IMR-90 (cell line): Measurements from ENCODE around the gene VEPH1. TPM values are rescaled to one million over a fixed set of nuclear protein-coding genes. Genes with fewer than 3 reads are reported as not detected.
A peak's percentile ranks its signal among the peaks of the same experiment; 100 is the strongest.

Experiments
- ATAC-seq: fragments of 200-7000 bp; cut with Tn5 transposase; 2 replicates; pipeline ENCODE4 v1.9.1; 2020; ENCODE audit warnings: low read depth, mild to moderate bottlenecking, moderate library complexity
- BruUV-seq: library from RNA; stranded (reverse); fragments of 400-500 nt; replicated peaks from 2 replicates; lab custom pipeline; 2021; lab: Mats Ljungman, UMichigan
- CTCF ChIA-PET: fragments of 300-600 bp; formaldehyde crosslinking; extraction: SDS; loops from one replicate; lab custom pipeline; 2021; ENCODE audit warnings: antibody characterized with exemption; lab: Yijun Ruan, JAX
- POLR2A ChIA-PET: fragments of 300-600 bp; sonication (Branson Sonifier 250); formaldehyde crosslinking; loops from one replicate; lab custom pipeline; 2022; ENCODE audit warnings: antibody characterized with exemption; ENCODE audit not compliant: unreplicated experiment; lab: Charles Lee
- DNase-seq: peaks from one replicate; pipeline ENCODE4 v3.0.0; 2013
- H2AFZ ChIP-seq: replicated peaks from 2 replicates; pipeline ENCODE3; 2013; ENCODE audit warnings: low read length, mild to moderate bottlenecking; ENCODE audit not compliant: poor library complexity
- H2AK5ac ChIP-seq: 2 replicates; pipeline ENCODE4 v1.6.1; 2013; ENCODE audit warnings: low read depth, low read length, inconsistent platforms
- H2AK9ac ChIP-seq: replicated peaks from 2 replicates; pipeline ENCODE3; 2013; ENCODE audit warnings: mild to moderate bottlenecking, low read depth, low read length, moderate library complexity; ENCODE audit not compliant: poor library complexity
- H2BK120ac ChIP-seq: 2 replicates; pipeline ENCODE4 v1.6.1; 2013; ENCODE audit warnings: low read depth, low read length, inconsistent platforms
- H2BK15ac ChIP-seq: 3 replicates; pipeline ENCODE4 v1.6.1; 2013; ENCODE audit warnings: low read depth, low read length, inconsistent platforms
- H2BK20ac ChIP-seq: 2 replicates; pipeline ENCODE4 v1.6.1; 2013; ENCODE audit warnings: low read depth, mild to moderate bottlenecking, inconsistent platforms, low read length, moderate library complexity
- H2BK5ac ChIP-seq: 2 replicates; pipeline ENCODE4 v1.6.1; 2013; ENCODE audit warnings: mild to moderate bottlenecking, low read depth, low read length, inconsistent platforms; ENCODE audit not compliant: poor library complexity, severe bottlenecking
- H3K14ac ChIP-seq: replicated peaks from 2 replicates; pipeline ENCODE4 v1.6.1; 2013; ENCODE audit warnings: low read depth, low read length, inconsistent platforms
- H3K18ac ChIP-seq: 2 replicates; pipeline ENCODE4 v1.6.1; 2013; ENCODE audit warnings: low read depth, low read length, control low read depth
- H3K23ac ChIP-seq: 2 replicates; pipeline ENCODE4 v1.6.1; 2013; ENCODE audit warnings: low read depth, low read length, inconsistent platforms
- H3K27ac ChIP-seq: 2 replicates; pipeline ENCODE4 v1.5.1; 2013; ENCODE audit warnings: mild to moderate bottlenecking, control low read depth, low read length; ENCODE audit not compliant: insufficient read depth
- H3K27me3 ChIP-seq: 2 replicates; pipeline ENCODE4 v1.6.1; 2013; ENCODE audit warnings: low read length; ENCODE audit not compliant: control insufficient read depth, insufficient read depth
- H3K36me3 ChIP-seq: 2 replicates; pipeline ENCODE4 v1.6.1; 2013; ENCODE audit warnings: low read length, mixed read lengths; ENCODE audit not compliant: control insufficient read depth, insufficient read depth
- H3K4ac ChIP-seq: 2 replicates; pipeline ENCODE4 v1.6.1; 2013; ENCODE audit warnings: low read depth, low read length, inconsistent platforms
- H3K4me1 ChIP-seq: 2 replicates; pipeline ENCODE4 v1.6.1; 2013; ENCODE audit warnings: low read length, mixed read lengths; ENCODE audit not compliant: control insufficient read depth, insufficient read depth
- H3K4me2 ChIP-seq: 2 replicates; pipeline ENCODE4 v1.6.1; 2013; ENCODE audit warnings: low read depth, mild to moderate bottlenecking, control low read depth, low read length, moderate library complexity
- H3K4me3 ChIP-seq: 2 replicates; pipeline ENCODE4 v1.5.1; 2013; ENCODE audit warnings: low read depth, mild to moderate bottlenecking, control low read depth, low read length, moderate library complexity; ENCODE audit not compliant: insufficient read depth
- H3K56ac ChIP-seq: 2 replicates; pipeline ENCODE4 v1.6.1; 2013; ENCODE audit warnings: low read length, inconsistent platforms; ENCODE audit not compliant: insufficient read depth; ENCODE audit errors: extremely low read depth
- H3K79me1 ChIP-seq, 2 experiments: 2 replicates each; pipeline ENCODE4 v1.6.1; 2013; ENCODE audit warnings: low read length in 2 of 2, inconsistent platforms in 1 of 2, low read depth in 1 of 2
- H3K9ac ChIP-seq: 2 replicates; pipeline ENCODE4 v1.6.1; 2013; ENCODE audit warnings: low read depth, low read length, control low read depth
- H3K9me1 ChIP-seq: 2 replicates; pipeline ENCODE4 v1.6.1; 2013; ENCODE audit warnings: low read length, inconsistent platforms; ENCODE audit not compliant: insufficient read depth
- H3K9me3 ChIP-seq: 2 replicates; pipeline ENCODE4 v1.6.1; 2013; ENCODE audit warnings: low read length; ENCODE audit not compliant: control insufficient read depth, insufficient read depth
- H4K20me1 ChIP-seq: 2 replicates; pipeline ENCODE4 v1.6.1; 2013; ENCODE audit warnings: low read length, inconsistent platforms; ENCODE audit not compliant: insufficient read depth
- H4K5ac ChIP-seq: 2 replicates; pipeline ENCODE4 v1.6.1; 2013; ENCODE audit warnings: mild to moderate bottlenecking, low read depth, low read length, control low read depth
- H4K8ac ChIP-seq, 2 experiments: 2 replicates each; pipeline ENCODE4 v1.6.1; 2013; ENCODE audit warnings: low read depth in 2 of 2, low read length in 2 of 2, control low read depth in 1 of 2, inconsistent platforms in 1 of 2
- H4K91ac ChIP-seq: 2 replicates; pipeline ENCODE4 v1.6.1; 2013; ENCODE audit warnings: low read depth, low read length, inconsistent platforms; ENCODE audit not compliant: insufficient read depth
- CEBPB ChIP-seq: IDR thresholded peaks from 2 replicates; pipeline ENCODE4 v1.6.1; 2012; ENCODE audit warnings: low read depth, low read length, improper control_type of control experiment
- MAZ ChIP-seq: IDR thresholded peaks from 2 replicates; pipeline ENCODE4 v1.6.1; 2012; ENCODE audit warnings: low read depth, mild to moderate bottlenecking, low read length, improper control_type of control experiment, moderate library complexity, borderline replicate concordance
- RAD21 ChIP-seq: IDR thresholded peaks from 2 replicates; pipeline ENCODE4 v1.6.1; 2012; ENCODE audit warnings: low read length, improper control_type of control experiment
- whole genome bisulfite sequencing, 2 experiments: methylation state at CpG; one replicate each; pipeline versions ENCODE4 v1.1.5 to v1.1.7; 2013; ENCODE audit warnings: missing lambda C conversion rate in 2 of 2; ENCODE audit not compliant: insufficient read length in 1 of 2; ENCODE audit errors: extremely low coverage in 2 of 2; 5-methylcytosine and 5-hydroxymethylcytosine counted together
- dilution Hi-C: fragments of 300-500 bp; cut with HindIII; formaldehyde crosslinking; loops from one replicate; pipeline ENCODE4 v1.14.3; 2018; ENCODE audit warnings: low sequenced_read_pairs; ENCODE audit not compliant: unreplicated experiment
- in situ Hi-C: fragments of 300-500 bp; cut with MboI; formaldehyde crosslinking; loops from 3 replicates; pipeline ENCODE4 v1.14.3; 2019; ENCODE audit warnings: low sequenced_read_pairs, inconsistent platforms, mixed read lengths
- intact Hi-C: fragments of 100-400 bp; cut with micrococcal nuclease; formaldehyde crosslinking; loops from 2 replicates; pipeline ENCODE4 v1.10.0; 2022
- polyA plus RNA-seq, 3 experiments: library from polyadenylated mRNA; depleted of rRNA; stranded (reverse); fragments of >200 nt; gene quantifications; 2 replicates each; pipeline ENCODE4 v1.2.3, GENCODE V29; 2012; ENCODE audit warnings: low replicate concordance in 1 of 3
- total RNA-seq: library from RNA; depleted of rRNA; stranded (reverse); fragments of >200 nt; gene quantifications from 2 replicates; pipeline ENCODE4 v1.2.3, GENCODE V29; 2012

VEPH1 gene
- total and polyA plus RNA-seq, 2 of the 4 experiments (the other 2 are of a cell fraction): 30.5 to 130 TPM

- H3K4me3 ChIP-seq: no peak overlapping the region
- no peak overlapping the region for H3K9ac ChIP-seq
- no peaks in the 10 kb centered on the region for H3K27me3 ChIP-seq
- 0 out of 2 replicates have a peak, but pooled peaks have one; percentile 18 for ATAC-seq
- no peak overlapping the region for H2AK9ac ChIP-seq
- 0 out of 2 replicates have a peak overlapping the region, but pooled peaks have one; percentile 3 for H2BK20ac ChIP-seq
- ChIA-PET POLR2A (no interaction called here), CTCF (no interaction called here)
- H3K56ac ChIP-seq: no peak overlapping the region
- no peak for DNase-seq
- H3K23ac ChIP-seq: peak overlapping the region; percentile 14; the same call in 1 of the 2 replicates
- peak overlapping the region; percentile 68 for H3K14ac ChIP-seq
- H3K4me2 ChIP-seq: no peak overlapping the region
- H3K9me3 ChIP-seq: no peaks in the 10 kb centered on the region
- H2BK5ac ChIP-seq: no peak overlapping the region
- H3K4me1 ChIP-seq: peaks cover 4% of the 10 kb centered on the region
- dilution Hi-C loops: no loop called here
- peak; percentile 63 for TF ChIP-seq CEBPB
- TF ChIP-seq MAZ: no peak
- TF ChIP-seq RAD21: no peak
- no TSS peak for BruUV-seq
- no peaks in the 10 kb centered on the region for H3K79me1 ChIP-seq
- peak overlapping the region in 1 of 2 experiments; percentile 24; a peak in 2 of 4 replicates for H4K8ac ChIP-seq
- no peak overlapping the region; the same call in 1 of the 2 replicates for H3K4ac ChIP-seq
- H3K18ac ChIP-seq: no peak overlapping the region; the same call in 1 of the 2 replicates
- peak overlapping the region; percentile 54 for H2BK120ac ChIP-seq
- H4K91ac ChIP-seq: 0 out of 2 replicates have a peak overlapping the region, but pooled peaks have one; percentile 8
- 97% methylated on average over 3 of the region's 9 CpGs; no CpG with 5 or more reads in 1 of the 2 experiments for WGBS, 2 experiments
- H4K20me1 ChIP-seq: no peaks in the 10 kb centered on the region
- H3K9me1 ChIP-seq: no peaks in the 10 kb centered on the region; the same call in 1 of the 2 replicates
- in situ Hi-C loops: no loop called here
- intact Hi-C loops: no loop called here
- H3K36me3 ChIP-seq: no peaks in the 10 kb centered on the region
- no peak overlapping the region for H4K5ac ChIP-seq
- H2AFZ ChIP-seq: no peak overlapping the region
- no peak overlapping the region for H3K27ac ChIP-seq
- H2BK15ac ChIP-seq: 0 out of 3 replicates have a peak overlapping the region, but pooled peaks have one; percentile 2
- H2AK5ac ChIP-seq: no peak overlapping the region
Measured at GRCh38 chr3:157300981-157301663, 202.1 kb downstream of the VEPH1 start.
